HG03432 (cell line): ENCODE measurements around the gene REEP1.
A peak's percentile ranks its signal among the peaks of the same experiment; 100 is the strongest.

ENCODE experiments used
- ATAC-seq: cut with Tn5 transposase; IDR thresholded peaks from one replicate; pipeline ENCODE4 v1.9.1; 2021; ENCODE audit warnings: mild to moderate bottlenecking, moderate library complexity; ENCODE audit not compliant: unreplicated experiment

Gene REEP1

GRCh38 chr2:86226636-86227520 is 110.5 kb downstream of the REEP1 start:
- ATAC-seq = no peak

DNA sequence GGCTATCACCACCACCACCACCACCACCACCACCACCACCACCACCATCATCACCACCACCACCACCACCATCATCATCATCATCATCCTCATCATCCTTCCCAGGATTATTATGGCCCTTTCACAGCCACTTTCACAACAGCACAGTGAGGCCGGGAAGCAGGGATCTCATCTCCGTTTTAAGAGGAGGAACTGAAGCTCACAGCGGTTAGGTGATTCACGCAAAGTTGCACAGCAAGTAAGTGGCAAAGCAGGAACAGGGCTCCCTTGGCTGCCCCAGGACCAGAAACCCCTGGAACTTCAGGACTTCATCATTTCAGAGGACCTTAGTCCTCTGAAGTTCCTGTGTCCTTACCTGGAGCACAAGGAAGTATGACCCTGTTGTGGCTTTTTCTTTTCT is 111.4 kb downstream of the REEP1 start:
- ATAC-seq = no peak

DNA sequence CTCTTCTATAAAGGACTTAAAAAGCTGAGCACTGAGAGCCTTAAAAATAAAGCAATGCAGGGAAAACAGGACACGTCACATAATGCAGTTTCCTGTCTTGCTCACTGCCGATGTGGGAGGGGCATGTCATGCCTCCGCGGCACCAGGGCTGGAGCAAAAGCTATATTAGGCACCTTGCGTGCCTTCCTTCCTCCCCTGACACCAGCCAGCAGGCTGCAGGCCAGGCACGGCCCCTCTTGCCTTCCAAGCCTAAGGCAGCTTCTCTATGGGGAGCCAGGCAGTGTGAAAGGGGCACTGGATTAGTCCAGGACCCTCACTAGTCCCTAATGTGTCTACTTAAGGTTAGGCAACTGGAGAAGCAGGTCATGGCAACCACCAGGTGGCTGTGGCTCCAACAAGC is 111.8 kb downstream of the REEP1 start:
- ATAC-seq = peak; percentile 77

- no peak for ATAC-seq
Measured at GRCh38 chr2:86224645-86225355, 112.6 kb downstream of the REEP1 start.

DNA sequence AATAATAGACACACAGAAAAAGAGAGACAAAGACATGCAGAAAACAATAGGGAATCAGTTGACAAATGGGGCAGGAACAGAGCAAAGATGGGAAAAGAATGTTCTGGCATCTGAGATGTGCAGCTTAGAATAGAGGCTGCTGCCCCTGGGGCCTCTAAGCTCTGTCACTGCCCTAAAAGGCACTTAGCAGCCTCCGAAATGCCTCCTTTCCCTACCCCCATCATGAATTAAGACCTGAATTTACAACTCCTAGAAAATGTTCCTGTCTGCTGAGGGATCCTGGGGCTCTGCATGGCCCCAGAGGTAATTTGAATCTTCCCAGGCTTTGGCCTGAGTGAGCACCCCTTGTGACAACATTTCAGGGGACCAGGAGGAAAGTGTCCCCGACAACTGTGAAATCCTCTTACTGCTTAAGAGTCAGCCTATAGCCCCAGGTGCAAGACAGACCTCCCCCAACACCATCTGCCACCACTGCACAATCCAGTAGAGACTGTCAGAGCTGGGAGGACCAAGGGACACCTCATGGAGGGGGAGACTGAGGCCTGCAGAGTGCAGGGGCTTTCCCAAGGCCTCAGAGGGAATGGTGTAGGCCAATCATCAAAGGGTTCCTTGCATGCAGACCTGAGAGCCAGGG is 113.4 kb downstream of the REEP1 start:
- ATAC-seq = no peak

DNA sequence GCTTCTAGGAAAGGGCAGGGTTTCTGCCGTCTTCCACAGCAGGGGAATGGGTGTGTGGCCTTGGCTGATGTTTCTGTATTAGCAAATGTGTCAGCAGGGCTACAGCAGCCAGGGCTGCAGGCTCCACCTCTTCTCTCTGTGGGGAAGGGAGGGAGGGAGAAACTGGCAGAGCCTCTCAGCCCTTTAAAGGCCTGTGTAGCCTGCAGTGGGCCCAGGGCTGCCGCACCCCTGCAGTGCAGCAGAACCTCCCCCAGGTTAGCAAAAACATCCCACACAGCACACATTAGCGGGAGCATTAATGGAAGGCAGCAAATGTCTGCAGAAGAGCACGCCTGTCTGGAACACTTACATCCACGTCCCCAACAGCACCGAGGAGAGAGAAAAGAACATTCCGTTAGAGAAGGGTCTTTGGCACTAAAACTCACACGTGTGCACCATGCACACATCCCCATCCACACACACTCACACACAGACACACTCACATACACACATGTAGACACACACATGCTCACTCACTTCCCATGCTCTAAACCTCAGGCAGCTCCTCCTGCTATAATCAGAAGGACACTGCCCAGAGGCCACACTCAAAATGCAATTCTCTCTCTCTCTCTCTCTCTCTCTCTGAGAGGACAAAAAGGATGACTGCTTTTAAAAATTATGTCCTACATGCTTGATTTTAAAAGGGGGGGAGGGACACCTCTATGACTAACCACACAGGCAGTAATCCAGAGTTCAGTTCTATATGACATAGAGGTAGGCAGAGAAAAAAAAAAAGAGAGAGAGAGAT is 114.1 kb downstream of the REEP1 start:
- ATAC-seq = no peak

- ATAC-seq = no peak
Measured at GRCh38 chr2:86221066-86221684, 116.3 kb downstream of the REEP1 start.

- ATAC-seq = no peak
Measured at GRCh38 chr2:86219896-86220295, 117.5 kb downstream of the REEP1 start.

GRCh38 chr2:86218124-86218523 is 119.3 kb downstream of the REEP1 start:
- ATAC-seq = no peak

DNA sequence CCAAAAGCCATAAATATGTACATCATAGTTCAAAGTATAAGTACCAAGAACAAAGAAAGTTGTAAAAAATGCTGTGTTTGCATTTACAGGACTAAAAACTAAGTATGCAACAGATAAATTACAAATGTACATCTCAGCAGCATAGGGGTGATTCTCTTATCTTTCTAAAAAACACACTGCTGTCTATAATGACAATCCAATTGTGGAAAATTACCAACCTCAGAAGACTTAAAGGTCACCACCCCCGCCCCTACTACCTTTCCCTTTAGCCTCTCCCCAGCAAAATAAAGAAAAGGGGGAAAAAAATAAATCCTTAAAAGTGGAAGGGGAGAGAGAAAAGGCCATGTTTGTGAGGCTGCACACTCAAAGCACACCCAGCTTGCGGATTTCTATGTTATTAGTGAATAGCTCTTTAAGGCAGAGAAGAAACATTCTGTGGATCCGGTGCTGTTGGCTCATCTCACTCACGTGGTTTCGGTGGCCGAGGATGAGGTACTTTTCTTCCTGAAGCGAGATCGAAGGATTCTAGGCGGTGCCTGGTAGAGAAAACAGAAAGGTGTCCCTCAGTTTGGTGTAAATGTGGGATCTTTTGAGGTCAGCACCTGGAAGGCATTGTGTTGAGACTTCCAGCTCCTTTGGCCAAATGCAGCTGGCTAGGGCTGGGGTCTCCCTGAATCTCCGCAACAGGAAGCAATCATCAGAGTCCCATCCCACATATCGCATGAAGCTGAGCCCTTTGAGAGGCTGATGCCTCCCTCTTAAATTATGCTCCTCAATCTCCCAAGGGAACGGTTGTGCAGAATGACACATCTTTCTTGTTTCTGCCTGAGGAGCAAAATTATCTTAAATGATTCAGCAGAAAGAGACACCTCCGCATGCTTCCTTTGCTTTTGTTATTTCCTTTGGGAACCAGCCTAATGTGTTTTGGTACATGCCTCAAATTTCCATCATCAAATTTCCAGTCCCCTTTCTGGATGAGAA is 120.6 kb downstream of the REEP1 start:
- no peak for ATAC-seq

GRCh38 chr2:86214503-86214832 is 123.0 kb downstream of the REEP1 start:
- no peak for ATAC-seq

GRCh38 chr2:86213699-86214502 is 123.5 kb downstream of the REEP1 start:
- ATAC-seq = no peak

DNA sequence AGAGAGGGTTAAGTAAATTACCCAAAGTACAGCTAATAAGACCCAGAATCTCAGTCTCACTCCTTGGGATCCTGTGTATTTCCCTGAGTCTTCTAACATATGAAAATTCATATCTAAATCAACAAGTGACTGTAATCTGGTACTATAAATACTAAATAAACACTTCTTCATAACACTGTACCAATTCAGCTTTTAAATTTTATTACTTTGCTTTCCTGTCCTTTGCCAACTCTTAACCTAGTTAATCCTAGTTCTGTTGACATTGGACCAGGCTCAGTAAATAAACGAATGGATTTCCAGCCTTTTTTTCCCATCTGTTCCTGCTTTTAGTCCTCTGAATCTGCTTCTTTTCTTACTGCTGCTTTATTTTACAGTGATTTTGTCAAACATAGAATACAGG is 124.4 kb downstream of the REEP1 start:
- ATAC-seq = no peak

DNA sequence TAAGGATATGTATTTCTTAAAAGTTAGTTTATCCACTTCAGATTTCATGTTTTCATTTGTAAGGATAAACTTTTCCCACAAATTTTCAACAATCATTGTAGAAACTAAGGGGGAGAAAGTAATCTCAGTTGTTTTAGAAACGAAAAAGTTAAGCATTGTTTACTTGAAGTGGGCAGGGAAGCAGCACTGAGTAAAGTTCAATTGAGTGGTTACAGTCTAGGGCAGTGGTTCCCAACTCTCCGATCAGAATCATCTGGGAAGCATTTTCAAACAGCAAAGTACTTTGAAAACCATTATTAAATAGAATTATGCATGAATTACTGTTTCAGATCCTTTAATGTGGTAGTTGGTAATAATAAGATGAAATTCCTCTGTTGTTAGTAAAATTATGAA is 125.6 kb downstream of the REEP1 start:
- no peak for ATAC-seq

GRCh38 chr2:86211033-86211795 is 126.2 kb downstream of the REEP1 start:
- no peak for ATAC-seq

DNA sequence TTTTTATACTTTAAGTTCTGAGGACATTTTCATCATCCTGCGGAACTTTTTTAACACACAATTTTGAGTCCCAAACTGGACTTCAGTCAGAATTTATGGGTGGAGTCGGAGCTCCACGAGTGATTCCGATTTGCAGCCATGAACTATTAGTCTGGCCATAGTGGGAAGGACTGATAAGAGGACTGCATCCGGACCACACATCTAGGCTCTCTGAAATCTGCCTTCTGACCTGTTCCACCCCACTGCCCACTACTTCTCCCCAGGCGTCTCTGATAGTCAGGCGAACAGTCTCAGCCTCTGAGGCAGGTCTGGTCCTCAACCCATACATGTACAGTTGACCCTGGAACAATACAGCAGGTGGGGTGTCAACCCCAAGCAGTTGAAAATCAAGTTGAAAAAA is 133.0 kb downstream of the REEP1 start:
- no peak for ATAC-seq

DNA sequence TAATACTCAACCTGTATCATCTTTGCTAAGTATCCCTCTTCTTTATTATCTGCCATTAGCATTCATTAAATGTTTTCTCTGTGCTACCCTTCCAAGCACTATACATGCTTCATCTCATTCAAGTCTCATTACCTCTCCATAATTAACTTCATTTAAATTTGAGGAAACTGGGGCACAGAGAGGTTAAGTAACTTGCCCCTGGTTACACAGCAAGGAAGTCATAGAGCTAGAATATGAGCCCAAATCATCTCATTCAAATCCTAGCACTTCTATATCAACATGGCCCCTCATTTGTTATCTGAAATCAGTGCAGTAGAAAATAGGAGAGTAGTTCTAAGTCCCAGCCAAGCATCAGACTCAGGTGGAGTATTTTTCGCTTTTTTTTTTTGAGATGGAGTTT is 133.8 kb downstream of the REEP1 start:
- no peak for ATAC-seq

- ATAC-seq = no peak
Measured at GRCh38 chr2:86202702-86203101, 134.7 kb downstream of the REEP1 start.
